HG03280 (cell line): ENCODE data around the gene ZNF764.
"Not testable (repeated sequence)": the region's sequence is repeated elsewhere in the genome, so short reads cannot be mapped to it uniquely, and the experiment has no call there.

Experiments
- ATAC-seq: cut with Tn5 transposase; IDR thresholded peaks from one replicate; pipeline ENCODE4 v1.9.1; 2021; ENCODE audit warnings: mild to moderate bottlenecking, moderate library complexity; ENCODE audit not compliant: unreplicated experiment

The ZNF764 gene

DNA sequence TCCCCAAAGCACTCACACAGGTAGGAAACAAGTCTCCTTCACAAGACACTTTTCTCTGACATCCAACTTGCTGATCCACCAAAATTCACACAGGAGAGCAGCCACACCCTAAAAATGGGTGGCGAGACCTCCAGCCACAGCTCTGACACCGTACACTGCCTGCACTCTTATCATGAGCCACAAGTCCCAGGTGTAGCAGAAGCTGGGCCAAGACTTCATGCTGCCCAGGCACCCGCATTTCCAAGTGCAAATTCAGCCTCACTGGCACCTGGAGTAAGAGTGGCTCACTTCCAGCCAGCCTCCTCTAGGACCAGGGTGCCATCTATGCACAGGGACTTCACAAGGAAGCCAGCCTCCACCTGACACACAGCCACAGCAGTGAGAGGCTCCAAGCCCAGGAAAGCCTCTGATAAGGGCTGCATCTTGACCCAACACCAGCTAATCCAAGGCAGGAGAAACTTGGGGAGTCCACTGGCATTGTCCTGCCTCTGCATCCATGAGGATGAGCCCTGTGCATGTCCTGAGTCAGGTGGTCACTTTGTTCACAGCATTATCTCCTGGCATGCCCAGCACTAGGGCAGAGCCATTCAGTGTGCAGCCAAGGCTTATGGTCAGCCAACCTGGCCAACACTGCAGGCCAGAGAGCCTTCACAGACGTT, 29.2 kb downstream of the ZNF764 start:
- ATAC-seq, result no peak

DNA sequence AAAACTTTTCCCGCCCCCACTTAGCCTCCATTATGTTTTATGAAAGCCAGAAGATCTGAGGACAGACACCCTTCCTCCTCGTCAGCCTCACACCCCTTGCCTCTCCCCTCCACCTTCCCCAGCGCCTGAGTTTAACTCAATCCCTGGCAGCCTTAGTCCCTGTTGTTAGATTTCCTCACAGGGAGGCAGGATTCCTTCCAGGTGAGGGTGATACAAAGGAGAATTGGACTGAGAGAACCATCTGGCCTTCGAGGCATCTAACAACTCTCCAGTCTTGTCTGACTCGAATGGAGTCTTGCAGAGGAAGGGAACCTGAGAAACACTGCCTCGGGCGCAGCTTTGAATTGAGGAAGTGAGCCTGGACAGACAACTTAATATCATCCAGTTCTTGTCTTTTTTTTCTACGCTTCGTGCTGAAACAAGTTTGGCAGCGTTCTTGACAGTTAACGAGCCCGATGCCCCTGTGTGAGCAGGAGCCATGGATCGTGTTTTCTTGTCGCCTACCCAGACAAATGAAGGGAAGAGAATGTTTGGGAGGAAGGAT, 30.5 kb downstream of the ZNF764 start:
- no peak for ATAC-seq

DNA sequence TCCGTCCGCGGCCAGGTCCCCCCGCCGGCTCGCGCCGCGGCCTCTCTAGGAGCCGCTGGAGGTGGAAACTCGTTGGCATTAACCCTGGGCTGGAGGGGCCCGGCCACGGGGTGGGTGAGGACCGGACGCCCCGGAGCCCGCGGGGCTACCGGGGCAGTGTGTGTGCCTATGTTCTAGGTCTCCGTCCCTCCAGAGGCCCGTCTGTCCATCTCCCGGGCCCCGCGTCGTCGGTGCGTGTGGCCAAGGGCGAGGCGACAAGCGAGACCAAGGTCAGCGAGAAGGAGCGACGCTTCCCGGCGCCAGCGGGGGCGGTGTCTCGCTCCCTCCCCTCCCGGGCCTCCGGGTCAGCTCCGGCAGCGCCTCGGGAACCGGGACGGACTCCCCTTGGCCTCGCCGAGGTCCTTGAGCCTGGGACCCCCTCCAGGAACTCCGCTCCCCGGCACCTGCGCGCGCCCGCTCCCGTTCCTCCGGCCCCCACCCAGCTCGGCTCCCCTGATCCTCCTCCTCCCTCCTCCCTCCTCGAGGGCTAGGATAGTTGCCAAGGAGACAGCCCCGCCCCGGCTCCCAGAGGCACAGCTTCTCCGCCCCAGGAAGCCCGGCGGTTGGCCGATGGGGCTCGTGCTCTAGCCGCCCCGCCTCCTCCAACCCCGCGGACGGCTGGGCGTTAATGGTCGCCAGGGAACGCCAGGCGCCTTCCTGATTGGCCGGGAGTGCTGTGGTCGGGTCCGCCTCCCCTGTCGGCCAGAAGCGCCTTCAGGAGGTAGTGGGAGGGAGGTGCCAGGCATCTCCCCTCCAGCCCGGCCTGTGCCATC, 31.1 kb downstream of the ZNF764 start:
- ATAC-seq, result peak; percentile 81

DNA sequence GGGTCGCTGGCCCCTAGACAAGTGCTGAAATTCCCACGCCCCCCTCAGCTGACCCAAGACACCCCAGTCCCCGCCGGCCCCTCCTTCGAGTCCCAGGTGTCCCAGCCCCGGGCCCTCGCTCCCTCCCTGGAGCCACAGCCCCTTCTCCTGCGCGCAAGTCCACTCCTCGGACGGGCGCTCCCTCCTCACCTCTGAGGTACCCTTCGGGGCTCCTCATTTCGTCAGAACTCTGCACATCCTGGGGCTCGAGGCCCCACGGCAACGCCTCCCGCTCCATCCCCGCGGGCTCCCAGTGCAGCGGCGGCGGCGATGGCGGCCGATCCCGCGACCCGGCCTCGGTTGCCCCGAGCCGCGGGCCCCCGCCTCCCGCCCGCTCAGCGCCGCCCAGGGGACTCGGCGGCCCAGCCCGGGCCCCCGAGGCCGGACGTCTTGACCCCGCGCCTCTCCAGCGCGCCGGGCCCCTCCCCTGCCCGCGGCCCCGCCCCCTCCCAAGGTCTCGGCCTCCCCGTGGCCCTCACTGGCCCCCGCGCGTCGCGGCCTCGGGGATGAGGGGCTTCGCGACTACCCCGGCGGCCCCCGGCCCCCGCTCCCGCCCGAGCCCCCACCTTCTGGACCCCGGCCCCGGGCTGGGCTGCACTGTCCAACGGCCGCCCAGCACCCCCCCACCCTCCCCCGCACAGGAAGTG, 31.9 kb downstream of the ZNF764 start, which contains the start of gene ZNF768:
ZNF768 (minus strand) TSS at position 430 of the 686 bp plus-strand sequence; CDS start at position 277, 153 bp downstream.
- ATAC-seq, result peak; percentile 19

DNA sequence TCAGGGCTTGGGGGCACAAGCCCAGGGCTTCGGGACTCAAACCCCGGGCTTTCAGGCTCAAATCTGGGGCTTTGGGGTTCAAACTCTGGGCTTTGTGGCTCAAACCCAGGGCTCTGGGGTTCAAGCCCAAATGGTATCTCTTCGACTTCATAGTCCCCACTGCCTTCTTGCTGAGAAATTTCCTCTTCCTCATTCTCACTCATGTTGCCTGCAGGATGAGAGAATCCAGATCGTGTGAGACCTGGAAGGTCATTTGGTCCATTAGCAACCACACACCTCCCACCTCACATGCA, 32.4 kb downstream of the ZNF764 start:
- ATAC-seq, result no peak

DNA sequence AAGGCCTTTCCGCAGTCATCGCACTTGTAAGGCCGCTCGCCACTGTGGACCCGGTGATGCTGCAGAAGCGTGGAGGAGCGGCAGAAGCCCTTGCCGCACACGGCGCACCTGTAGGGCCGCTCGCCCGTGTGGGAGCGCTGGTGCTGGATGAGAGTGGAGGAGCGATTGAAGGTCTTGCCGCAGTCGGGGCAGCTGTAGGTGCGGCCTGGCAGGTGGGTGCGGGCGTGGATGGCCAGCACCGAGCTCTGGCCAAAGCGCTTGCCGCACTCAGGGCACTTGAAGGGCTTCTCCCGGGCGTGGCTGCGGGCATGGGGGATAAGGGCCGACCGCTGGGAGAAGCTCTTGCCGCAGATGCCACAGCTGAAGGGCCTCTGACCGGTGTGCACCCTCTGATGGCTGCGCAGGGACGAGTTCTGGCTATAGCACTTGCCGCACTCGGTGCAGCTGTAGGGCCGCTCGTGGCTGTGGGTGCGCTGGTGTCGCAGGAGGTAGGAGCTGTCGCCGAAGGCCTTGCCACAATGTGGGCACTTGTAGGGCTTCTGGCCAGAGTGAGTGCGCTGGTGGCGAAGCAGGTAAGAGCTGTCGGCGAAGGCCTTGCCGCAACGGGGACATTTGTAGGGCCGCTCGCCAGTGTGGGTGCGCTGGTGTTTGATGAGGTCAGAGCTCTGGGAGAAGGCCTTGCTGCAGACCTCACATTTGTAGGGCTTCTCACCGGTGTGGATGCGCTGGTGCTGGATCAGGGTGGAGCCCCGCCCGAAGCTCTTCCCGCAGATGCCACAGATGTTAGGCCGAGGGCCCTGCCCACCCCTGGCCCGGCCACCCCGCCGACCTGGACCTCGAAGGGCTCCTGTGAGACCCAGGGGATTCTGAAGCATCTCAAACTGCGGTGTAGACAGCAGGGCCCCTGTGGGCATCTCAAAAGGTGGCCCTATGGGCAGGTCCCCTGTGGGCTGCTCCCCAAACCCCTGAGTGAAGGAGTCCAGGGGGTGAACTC, 33.3 kb downstream of the ZNF764 start:
- no peak for ATAC-seq

DNA sequence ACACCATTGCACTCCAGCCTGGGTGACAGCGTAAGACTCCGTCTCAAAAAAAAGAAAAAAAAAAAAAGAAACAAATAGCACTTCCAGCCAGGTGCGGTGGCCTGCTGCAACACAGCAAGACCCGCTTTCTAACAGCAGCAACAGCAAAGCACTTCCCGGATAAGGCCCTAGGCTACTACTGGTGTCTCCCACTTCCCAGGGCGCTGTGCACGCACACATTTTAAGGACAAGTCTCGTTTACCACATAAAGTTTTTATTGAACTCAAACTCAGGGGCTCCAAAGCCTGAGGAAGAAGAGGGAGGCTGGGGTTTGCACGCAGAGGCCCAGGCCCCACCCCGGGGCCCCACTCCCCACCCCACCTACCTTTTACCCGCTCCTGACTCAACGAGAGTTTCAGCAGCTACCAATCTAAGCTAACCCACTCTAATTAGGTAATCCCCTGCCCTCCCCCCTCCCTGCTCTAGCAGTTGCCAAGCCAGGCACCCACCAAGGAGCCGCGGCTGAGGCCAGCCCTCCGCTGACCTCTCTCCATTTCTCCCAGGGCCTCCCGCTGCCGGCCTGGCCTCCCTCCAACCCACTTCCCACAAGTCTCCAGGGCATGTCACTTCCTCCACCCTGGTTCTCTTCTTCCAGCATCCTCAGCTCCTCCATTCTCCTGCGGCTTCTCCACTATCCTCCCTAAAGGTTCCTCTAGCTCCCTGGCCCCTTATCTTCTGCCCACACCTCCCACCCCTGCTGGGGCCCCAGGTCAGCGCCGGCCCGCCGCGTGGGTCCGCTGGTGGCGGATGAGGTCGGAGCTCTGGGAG, 34.2 kb downstream of the ZNF764 start:
- no peak for ATAC-seq

DNA sequence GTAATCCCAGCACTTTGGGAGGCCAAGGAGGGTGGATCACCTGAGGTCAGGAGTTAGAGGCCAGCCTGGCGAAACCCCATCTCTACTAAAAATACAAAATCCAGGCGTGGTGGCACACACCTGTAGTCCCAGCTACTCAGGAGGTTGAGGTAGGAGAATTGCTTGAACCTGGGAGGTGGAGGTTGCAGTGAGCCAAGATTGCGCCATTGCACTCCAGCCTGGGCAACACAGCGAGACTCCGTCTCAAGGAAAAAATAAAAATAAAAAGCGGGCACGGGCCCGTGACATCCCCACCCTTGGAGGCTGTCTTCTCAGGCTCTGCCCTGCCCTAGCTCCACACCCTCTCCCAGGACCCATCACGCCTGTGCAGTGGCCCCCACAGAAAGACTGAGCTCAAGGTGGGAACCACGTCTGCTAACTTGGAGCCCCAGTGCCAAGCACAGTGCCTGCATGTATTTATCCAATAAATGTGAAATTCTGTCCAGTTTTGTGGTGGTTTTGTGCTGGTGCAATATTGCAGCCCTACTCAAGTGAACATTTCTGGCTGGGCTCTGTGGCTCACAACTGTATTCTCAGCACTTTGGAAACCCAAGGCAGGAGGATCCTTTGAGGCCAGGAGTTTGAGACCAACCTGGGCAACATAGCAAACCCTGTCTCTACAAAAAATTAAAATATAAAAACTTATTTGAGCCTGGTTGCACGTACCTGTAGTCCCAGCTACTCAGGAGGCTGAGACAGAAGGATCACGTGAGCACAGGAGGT, 35.3 kb downstream of the ZNF764 start:
- ATAC-seq, result not testable (repeated sequence)

DNA sequence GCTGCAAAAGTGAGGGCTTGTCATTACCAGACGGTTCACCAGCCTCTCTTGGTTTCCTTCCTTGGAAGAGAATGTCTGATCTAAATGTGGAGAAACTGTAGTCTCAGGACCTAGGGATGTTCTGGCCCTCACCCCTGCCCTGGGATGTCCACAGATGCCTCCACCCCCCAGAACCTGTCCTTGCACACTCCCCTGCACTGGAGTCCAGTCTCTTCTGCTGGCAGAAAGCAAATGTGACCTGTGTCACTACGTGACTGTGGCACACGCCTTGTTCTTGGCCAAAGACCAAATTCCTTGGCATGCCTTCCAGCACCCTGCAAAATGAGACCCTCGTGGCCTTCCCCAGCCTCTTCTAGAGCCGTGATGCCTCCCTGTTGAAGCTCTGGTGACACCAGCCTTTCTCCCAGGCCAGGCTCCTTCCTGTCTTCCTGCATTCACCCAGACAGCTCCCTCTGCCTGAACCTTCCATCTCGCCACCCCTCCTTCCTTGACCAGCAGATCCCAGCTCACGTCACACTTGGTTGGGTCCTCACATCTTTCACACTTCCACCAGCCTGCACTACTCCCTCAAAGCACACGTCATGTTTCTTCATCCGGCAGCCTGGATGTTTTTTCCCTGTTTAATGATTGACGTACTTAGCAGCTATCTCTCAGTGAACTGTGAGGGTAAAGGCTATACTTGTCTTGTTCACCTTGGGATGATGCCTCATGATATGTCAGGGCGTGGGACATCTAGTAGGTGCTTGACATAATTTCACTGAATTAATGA, 36.1 kb downstream of the ZNF764 start:
- ATAC-seq, result no peak

DNA sequence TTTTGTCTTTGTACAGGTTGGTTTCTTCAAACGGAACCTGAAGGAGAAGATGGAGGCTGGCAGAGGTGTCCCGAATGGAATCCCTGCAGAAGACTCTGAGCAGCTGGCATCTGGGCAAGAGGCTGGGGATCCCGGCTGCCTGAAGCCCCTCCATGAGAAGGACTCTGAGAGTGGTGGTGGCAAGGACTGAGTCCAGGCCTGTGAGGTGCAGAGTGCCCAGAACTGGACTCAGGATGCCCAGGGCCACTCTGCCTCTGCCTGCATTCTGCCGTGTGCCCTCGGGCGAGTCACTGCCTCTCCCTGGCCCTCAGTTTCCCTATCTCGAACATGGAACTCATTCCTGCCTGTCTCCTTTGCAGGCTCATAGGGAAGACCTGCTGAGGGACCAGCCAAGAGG, 36.7 kb downstream of the ZNF764 start:
- no peak for ATAC-seq

DNA sequence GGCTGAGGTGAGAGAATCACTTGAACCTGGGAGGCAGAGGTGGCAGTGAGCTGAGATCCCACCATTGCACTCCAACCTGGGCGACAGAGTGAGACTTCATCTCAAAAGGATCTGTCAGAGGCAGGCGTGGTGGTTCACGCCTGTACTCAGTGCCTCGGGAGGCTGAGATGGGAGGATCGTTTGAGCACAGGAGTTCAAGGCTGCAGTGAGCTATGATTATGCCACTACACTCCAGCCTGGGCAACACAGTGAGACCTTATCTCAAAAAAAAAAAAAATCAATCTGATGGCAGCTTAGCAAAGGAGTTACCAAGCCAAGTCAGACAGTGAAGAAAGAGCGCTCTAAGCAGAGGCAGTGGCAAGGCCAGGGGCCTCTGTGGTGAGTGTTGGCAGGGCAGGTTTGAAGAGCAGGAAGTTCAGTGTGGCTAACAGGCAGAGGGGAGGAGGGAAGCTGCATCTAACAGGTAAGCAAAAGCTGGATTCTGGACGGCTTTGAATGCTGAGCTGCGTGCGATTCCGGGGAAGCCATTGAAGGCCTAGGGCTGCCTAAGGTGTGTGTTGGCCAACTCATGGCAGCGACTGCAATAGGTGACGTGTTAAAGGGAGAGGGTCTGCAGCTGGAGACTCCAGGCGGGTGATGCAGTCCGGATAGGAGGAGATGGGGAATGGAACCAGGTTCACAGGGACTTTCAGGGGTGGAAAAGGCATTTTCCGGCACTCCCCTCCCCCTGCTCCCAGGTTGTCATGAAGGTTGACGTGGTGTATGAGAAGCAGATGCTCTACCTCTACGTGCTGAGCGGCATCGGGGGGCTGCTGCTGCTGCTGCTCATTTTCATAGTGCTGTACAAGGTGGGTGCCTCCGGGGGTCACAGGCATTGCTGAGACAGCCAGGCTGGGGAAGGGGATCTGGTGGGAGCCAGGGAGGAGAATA, 38.8 kb downstream of the ZNF764 start:
- ATAC-seq, result no peak

DNA sequence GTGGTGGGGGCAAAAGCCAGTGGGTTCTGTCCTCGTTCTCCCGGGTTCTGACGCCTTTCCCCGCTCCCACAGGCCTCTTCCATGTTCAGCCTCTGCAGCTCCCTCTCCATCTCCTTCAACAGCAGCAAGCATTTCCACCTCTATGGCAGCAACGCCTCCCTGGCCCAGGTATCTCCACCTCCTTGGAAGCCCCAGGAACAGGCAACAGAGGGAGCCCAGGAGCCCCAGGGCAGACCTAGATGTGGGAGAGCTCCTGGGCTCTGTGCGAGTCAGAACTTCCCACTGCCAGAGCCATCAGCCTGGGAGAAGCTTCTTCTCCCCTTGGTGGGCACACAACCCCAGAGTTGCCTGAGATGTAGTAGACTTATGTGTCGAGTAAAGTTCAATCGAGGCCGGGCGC, 39.6 kb downstream of the ZNF764 start:
- no peak for ATAC-seq

DNA sequence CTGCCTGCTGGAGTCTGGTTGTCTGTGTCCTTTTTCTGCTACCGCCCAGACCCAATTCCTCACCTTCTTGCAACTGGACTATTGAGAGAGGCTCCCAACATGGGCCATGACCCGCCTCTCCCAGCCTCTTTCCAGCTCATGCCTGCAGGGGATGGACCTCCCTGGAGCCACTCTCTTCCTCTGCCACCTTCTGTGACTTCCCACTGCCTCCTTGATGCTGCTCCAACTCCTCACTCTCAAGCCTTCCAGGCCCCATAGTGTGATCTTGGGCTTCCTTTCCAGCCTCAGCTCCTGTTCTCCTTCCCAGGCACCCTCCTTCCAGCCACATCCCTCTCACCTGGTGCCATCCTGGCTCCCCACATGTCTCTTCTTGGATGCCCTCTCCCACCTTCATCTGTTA, 42.9 kb downstream of the ZNF764 start:
- no peak for ATAC-seq

DNA sequence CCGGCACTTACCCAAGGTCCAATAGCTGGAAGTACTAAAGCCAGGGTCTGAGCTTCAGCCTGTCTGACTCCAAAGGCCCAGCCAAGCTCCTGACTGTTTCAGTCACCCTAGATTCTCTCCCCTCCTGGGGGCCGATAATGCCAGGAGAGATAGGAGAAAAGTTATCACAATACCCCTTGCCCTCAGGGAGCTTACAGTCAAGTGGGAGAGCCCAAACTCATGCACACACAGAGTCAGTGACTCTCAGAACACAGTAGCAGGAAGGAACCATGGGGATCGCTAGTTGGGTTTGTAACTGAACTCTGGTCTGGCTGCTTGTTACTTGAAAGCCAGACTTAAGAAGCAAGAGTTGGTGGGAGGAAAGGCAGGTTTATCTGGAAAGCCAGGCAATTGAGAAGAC, 46.7 kb downstream of the ZNF764 start:
- no peak for ATAC-seq

DNA sequence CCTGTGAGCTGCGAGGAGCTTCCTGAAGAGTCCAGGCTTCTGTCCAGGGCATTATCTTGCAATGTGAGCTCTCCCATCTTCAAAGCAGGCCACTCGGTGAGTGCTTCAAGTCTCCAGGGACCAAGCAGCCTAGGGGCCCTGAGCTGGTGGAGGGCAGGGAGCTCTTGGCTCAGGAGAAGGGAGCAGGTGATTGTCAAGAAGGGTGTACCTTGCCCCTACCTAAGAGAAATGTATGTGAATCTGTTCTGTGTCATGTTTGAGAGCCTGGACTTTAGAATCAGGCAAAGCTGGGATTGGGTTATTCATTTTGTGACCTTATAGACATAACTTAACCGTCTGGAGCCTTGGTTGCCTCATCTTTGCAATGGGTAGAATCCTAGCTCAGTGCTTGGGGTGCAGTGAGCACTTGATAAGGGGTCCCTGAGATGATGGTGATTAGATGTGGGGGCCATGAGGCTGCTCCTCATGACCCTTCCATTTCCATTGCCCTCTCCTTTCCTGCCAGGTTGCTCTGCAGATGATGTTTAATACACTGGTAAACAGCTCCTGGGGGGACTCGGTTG, 47.7 kb downstream of the ZNF764 start:
- no peak for ATAC-seq

DNA sequence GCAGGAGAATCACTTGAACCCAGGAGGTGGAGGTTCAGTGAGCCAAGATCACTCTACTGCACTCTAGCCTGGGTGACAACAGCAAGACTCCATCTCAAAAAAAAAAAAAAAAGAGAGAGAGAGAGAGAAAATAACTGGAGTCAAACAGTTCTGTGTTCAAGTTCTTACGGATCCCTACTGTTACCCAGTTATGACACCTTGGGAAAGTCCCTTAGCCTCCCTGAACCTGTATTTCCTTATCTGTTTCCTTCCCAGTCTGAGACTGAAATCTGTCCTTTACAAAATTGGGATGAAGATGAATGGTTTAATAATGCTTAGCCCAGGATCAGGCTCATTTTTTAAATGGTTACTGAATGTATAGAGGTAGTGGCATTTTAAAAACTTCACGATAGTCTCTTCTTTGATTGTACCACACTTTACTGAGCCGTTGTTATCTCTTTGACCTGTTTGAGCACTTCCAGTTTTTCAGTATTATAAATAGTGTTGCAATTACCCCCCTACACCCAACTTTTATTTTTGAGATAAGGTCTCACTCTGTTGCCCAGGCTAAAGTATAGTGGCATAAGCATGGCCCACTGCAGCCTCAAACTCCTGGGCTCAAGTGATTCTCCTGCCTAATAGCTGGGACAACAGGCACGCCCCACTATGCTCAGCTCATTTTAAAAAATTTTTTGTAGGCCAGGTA, 49.0 kb downstream of the ZNF764 start:
- ATAC-seq, result no peak
